HEK293 (cell line): ENCODE data around the gene KPNA6.

ENCODE experiments used
- CTCF ChIA-PET: fragments of 350-600 bp; formaldehyde crosslinking; extraction: SDS; loops from one replicate; lab custom pipeline; 2021; ENCODE audit warnings: antibody characterized with exemption; lab: Yijun Ruan, JAX
- POLR2A ChIA-PET: fragments of 300-600 bp; formaldehyde crosslinking; extraction: SDS; loops from one replicate; lab custom pipeline; 2020; ENCODE audit warnings: antibody characterized with exemption, inconsistent platforms; lab: Yijun Ruan, JAX
- H3K27ac ChIP-seq: fragments of 200-500 bp; sonication (Bioruptor generic); 2 replicates; pipeline ENCODE4 v1.5.1; 2014; ENCODE audit warnings: low read depth, low read length, control low read depth, inconsistent platforms; ENCODE audit errors: extremely low read depth
- H3K36me3 ChIP-seq, 2 experiments: fragments of 200-500 bp in 1 of 2; sonication (Bioruptor generic) in 1 of 2; 1 replicate in 1 of 2; 2 replicates in 1 of 2; pipeline ENCODE4 v1.5.1; 2014 to 2017; ENCODE audit warnings: inconsistent platforms in 2 of 2, low read length in 2 of 2; ENCODE audit not compliant: control insufficient read depth in 2 of 2, insufficient read depth in 1 of 2
- H3K4me1 ChIP-seq: fragments of 200-500 bp; sonication (Bioruptor generic); 2 replicates; pipeline ENCODE4 v1.5.1; 2014; ENCODE audit warnings: mild to moderate bottlenecking, low read length, inconsistent platforms; ENCODE audit not compliant: control insufficient read depth, insufficient read depth
- H3K4me3 ChIP-seq: 2 replicates; pipeline ENCODE4 v1.5.1; 2011; ENCODE audit warnings: low read depth, mild to moderate bottlenecking, control low read depth, low read length, moderate library complexity
- H3K9me3 ChIP-seq: fragments of 200-500 bp; sonication (Bioruptor generic); 2 replicates; pipeline ENCODE4 v1.5.1; 2014; ENCODE audit warnings: low read depth, low read length, inconsistent platforms; ENCODE audit not compliant: control insufficient read depth, insufficient read depth
- FEZF1 ChIP-seq: fragments of 450-650 bp; formaldehyde crosslinking; IDR thresholded peaks from 2 replicates; pipeline ENCODE4 v1.5.1; 2016; ENCODE audit warnings: missing biosample characterization, missing genetic modification characterization
- KLF16 ChIP-seq: fragments of 450-650 bp; formaldehyde crosslinking; IDR thresholded peaks from 2 replicates; pipeline ENCODE4 v1.5.1; 2017; ENCODE audit warnings: missing biosample characterization, missing genetic modification characterization
- SALL2 ChIP-seq: fragments of 450-650 bp; formaldehyde crosslinking; IDR thresholded peaks from 2 replicates; pipeline ENCODE4 v1.5.0; 2017; ENCODE audit warnings: missing biosample characterization, mild to moderate bottlenecking, missing genetic modification characterization, borderline replicate concordance
- SP3 ChIP-seq: fragments of 450-650 bp; formaldehyde crosslinking; IDR thresholded peaks from 2 replicates; pipeline ENCODE4 v1.5.1; 2016; ENCODE audit warnings: missing biosample characterization, missing genetic modification characterization
- TRIM28 ChIP-seq: IDR thresholded peaks from 2 replicates; pipeline ENCODE4 v1.6.1; 2011; ENCODE audit warnings: low read length, control low read depth, borderline replicate concordance
- ZFP41 ChIP-seq: fragments of 450-650 bp; formaldehyde crosslinking; IDR thresholded peaks from 2 replicates; pipeline ENCODE4 v1.5.1; 2016; ENCODE audit warnings: missing biosample characterization, missing genetic modification characterization, borderline replicate concordance
- ZNF146 ChIP-seq: fragments of 450-650 bp; formaldehyde crosslinking; IDR thresholded peaks from 2 replicates; pipeline ENCODE4 v1.5.1; 2016; ENCODE audit warnings: missing biosample characterization, missing genetic modification characterization
- ZNF350 ChIP-seq: fragments of 450-650 bp; formaldehyde crosslinking; IDR thresholded peaks from 2 replicates; pipeline ENCODE4 v1.5.0; 2017; ENCODE audit warnings: missing biosample characterization, mild to moderate bottlenecking, missing genetic modification characterization
- ZNF529 ChIP-seq: fragments of 450-650 bp; formaldehyde crosslinking; IDR thresholded peaks from 2 replicates; pipeline ENCODE4 v1.5.1; 2017; ENCODE audit warnings: missing genetic modification characterization, missing biosample characterization; ENCODE audit not compliant: insufficient replicate concordance
- ZNF548 ChIP-seq: fragments of 450-650 bp; formaldehyde crosslinking; IDR thresholded peaks from 2 replicates; pipeline ENCODE4 v1.5.1; 2016; ENCODE audit warnings: missing biosample characterization, missing genetic modification characterization
- ZNF549 ChIP-seq: fragments of 450-650 bp; IDR thresholded peaks from 2 replicates; pipeline ENCODE4 v1.5.1; 2018; ENCODE audit warnings: missing biosample characterization, missing genetic modification characterization, mild to moderate bottlenecking, inconsistent platforms, moderate library complexity
- ZNF560 ChIP-seq: fragments of 450-650 bp; formaldehyde crosslinking; IDR thresholded peaks from 2 replicates; pipeline ENCODE4 v1.5.1; 2017; ENCODE audit warnings: missing biosample characterization, missing genetic modification characterization, borderline replicate concordance
- ZNF596 ChIP-seq: fragments of 450-650 bp; IDR thresholded peaks from 2 replicates; pipeline ENCODE4 v1.5.0; 2018; ENCODE audit warnings: missing biosample characterization, mild to moderate bottlenecking, missing genetic modification characterization, moderate library complexity
- ZNF629 ChIP-seq: fragments of 450-650 bp; formaldehyde crosslinking; IDR thresholded peaks from 2 replicates; pipeline ENCODE4 v1.5.1; 2017; ENCODE audit warnings: missing biosample characterization, missing genetic modification characterization
- ZNF660 ChIP-seq: fragments of 450-650 bp; IDR thresholded peaks from 2 replicates; pipeline ENCODE4 v1.5.1; 2018; ENCODE audit warnings: missing biosample characterization, mild to moderate bottlenecking, missing genetic modification characterization
- ZNF747 ChIP-seq: fragments of 450-650 bp; formaldehyde crosslinking; IDR thresholded peaks from 2 replicates; pipeline ENCODE4 v1.5.1; 2016; ENCODE audit warnings: missing biosample characterization, missing genetic modification characterization
- TF ChIP-seq, protein P1 (sequence below): fragments of 450-650 bp; formaldehyde crosslinking; IDR thresholded peaks from 2 replicates; pipeline ENCODE4 v1.5.1; 2017; ENCODE audit warnings: missing biosample characterization, missing genetic modification characterization
- TF ChIP-seq, protein P2 (sequence below): fragments of 450-650 bp; formaldehyde crosslinking; IDR thresholded peaks from 2 replicates; pipeline ENCODE4 v1.5.1; 2016; ENCODE audit warnings: missing biosample characterization, missing genetic modification characterization
- TF ChIP-seq, protein P3 (sequence below): fragments of 450-650 bp; IDR thresholded peaks from 2 replicates; pipeline ENCODE4 v1.5.1; 2018; ENCODE audit warnings: missing biosample characterization, missing genetic modification characterization
- TF ChIP-seq, protein P4 (sequence below): fragments of 450-650 bp; formaldehyde crosslinking; IDR thresholded peaks from 2 replicates; pipeline ENCODE4 v1.5.1; 2017; ENCODE audit warnings: missing biosample characterization, mild to moderate bottlenecking, missing genetic modification characterization, moderate library complexity
- TF ChIP-seq, protein P5 (sequence below): fragments of 450-650 bp; formaldehyde crosslinking; IDR thresholded peaks from 2 replicates; pipeline ENCODE4 v1.5.1; 2016; ENCODE audit warnings: missing biosample characterization, missing genetic modification characterization

KPNA6 gene

DNA sequence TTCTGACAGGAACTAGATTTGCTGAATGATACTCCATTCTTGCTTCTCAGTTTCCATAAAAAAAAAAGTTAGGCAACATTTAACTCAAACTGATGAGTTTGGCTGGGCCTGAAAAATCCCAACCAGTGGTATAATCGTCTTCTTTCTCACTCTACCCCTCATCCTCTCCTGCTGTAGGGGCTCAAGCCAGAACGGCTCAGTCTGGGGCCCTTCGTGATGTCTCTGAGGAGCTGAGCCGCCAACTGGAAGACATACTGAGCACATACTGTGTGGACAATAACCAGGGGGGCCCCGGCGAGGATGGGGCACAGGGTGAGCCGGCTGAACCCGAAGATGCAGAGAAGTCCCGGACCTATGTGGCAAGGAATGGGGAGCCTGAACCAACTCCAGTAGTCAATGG lies 73.2 kb downstream of the KPNA6 start:
- TF ChIP-seq ZNF560 (tag by site-specific recombination) = no peak
- TF ChIP-seq KLF16 (tag by site-specific recombination) = no peak
- TF ChIP-seq ZNF747 (tag by site-specific recombination) = no peak
- ChIA-PET CTCF (no interaction called here), POLR2A (interaction anchor here (0.9 to 2.7 kb wide), 6 partner anchors 17 to 108 kb away, joined by 4 to 26 read pairs (median 17); partner anchors contain the start of genes CCDC28B, IQCC, KPNA6 and TMEM39B)
- no peaks in the 10 kb centered on the region for H3K9me3 ChIP-seq
- peaks cover 6% of the 10 kb centered on the region; the same call in 1 of the 2 replicates for H3K4me1 ChIP-seq
- peaks cover 31 to 49% of the 10 kb centered on the region in 2 experiments for H3K36me3 ChIP-seq
- H3K4me3 ChIP-seq = peak overlapping the region; percentile 75; the same call in 1 of the 2 replicates
- H3K27ac ChIP-seq = no peak overlapping the region; the same call in 1 of the 2 replicates

DNA sequence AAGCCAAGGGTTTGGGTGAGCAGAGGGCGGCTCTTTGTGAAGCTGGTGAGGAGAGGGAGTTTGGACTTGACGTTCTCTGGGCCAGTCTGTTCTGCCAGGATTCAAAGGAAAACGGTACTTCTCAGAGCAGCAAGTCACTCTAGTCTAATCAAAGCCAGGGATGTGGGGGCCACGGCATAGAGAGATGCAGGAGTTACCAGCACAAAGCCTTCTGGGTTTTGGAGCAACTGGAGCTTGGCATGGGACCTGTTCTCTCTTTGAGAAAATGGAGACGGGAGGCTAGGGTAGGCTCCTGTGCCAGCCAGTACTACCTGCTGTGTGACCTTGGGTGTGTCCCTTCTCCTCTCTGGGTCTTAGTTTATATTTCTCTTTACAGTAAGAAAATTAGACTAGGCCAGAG lies 73.7 kb downstream of the KPNA6 start:
- Histone ChIP-seq H3K4me3 (no peak overlapping the region), H3K36me3 (peaks cover 35 to 54% of the 10 kb centered on the region in 2 experiments), H3K27ac (no peak overlapping the region), H3K9me3 (no peaks in the 10 kb centered on the region), H3K4me1 (peaks cover 6% of the 10 kb centered on the region; the same call in 1 of the 2 replicates)
- no peak for TF ChIP-seq ZNF548 (tag by site-specific recombination)
- TF ChIP-seq, protein P1, sequence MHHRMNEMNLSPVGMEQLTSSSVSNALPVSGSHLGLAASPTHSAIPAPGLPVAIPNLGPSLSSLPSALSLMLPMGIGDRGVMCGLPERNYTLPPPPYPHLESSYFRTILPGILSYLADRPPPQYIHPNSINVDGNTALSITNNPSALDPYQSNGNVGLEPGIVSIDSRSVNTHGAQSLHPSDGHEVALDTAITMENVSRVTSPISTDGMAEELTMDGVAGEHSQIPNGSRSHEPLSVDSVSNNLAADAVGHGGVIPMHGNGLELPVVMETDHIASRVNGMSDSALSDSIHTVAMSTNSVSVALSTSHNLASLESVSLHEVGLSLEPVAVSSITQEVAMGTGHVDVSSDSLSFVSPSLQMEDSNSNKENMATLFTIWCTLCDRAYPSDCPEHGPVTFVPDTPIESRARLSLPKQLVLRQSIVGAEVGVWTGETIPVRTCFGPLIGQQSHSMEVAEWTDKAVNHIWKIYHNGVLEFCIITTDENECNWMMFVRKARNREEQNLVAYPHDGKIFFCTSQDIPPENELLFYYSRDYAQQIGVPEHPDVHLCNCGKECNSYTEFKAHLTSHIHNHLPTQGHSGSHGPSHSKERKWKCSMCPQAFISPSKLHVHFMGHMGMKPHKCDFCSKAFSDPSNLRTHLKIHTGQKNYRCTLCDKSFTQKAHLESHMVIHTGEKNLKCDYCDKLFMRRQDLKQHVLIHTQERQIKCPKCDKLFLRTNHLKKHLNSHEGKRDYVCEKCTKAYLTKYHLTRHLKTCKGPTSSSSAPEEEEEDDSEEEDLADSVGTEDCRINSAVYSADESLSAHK (tag by site-specific recombination) = no peak
- TF ChIP-seq, protein P2, sequence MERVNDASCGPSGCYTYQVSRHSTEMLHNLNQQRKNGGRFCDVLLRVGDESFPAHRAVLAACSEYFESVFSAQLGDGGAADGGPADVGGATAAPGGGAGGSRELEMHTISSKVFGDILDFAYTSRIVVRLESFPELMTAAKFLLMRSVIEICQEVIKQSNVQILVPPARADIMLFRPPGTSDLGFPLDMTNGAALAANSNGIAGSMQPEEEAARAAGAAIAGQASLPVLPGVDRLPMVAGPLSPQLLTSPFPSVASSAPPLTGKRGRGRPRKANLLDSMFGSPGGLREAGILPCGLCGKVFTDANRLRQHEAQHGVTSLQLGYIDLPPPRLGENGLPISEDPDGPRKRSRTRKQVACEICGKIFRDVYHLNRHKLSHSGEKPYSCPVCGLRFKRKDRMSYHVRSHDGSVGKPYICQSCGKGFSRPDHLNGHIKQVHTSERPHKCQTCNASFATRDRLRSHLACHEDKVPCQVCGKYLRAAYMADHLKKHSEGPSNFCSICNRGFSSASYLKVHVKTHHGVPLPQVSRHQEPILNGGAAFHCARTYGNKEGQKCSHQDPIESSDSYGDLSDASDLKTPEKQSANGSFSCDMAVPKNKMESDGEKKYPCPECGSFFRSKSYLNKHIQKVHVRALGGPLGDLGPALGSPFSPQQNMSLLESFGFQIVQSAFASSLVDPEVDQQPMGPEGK = no peak
- no peak for TF ChIP-seq ZNF629 (tag by site-specific recombination)
- TF ChIP-seq ZFP41 (tag by site-specific recombination) = no peak
- no peak for TF ChIP-seq ZNF549 (tag by site-specific recombination)
- no peak for TF ChIP-seq ZNF529 (tag by site-specific recombination)
- TF ChIP-seq, protein P3, sequence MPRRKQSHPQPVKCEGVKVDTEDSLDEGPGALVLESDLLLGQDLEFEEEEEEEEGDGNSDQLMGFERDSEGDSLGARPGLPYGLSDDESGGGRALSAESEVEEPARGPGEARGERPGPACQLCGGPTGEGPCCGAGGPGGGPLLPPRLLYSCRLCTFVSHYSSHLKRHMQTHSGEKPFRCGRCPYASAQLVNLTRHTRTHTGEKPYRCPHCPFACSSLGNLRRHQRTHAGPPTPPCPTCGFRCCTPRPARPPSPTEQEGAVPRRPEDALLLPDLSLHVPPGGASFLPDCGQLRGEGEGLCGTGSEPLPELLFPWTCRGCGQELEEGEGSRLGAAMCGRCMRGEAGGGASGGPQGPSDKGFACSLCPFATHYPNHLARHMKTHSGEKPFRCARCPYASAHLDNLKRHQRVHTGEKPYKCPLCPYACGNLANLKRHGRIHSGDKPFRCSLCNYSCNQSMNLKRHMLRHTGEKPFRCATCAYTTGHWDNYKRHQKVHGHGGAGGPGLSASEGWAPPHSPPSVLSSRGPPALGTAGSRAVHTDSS (tag by site-specific recombination) = no peak
- no peak for TF ChIP-seq SP3 (tag by site-specific recombination)
- TF ChIP-seq KLF16 (tag by site-specific recombination) = no peak
- TF ChIP-seq ZNF596 (tag by site-specific recombination) = no peak
- no peak for TF ChIP-seq SALL2
- TF ChIP-seq TRIM28 = no peak
- TF ChIP-seq, protein P4, sequence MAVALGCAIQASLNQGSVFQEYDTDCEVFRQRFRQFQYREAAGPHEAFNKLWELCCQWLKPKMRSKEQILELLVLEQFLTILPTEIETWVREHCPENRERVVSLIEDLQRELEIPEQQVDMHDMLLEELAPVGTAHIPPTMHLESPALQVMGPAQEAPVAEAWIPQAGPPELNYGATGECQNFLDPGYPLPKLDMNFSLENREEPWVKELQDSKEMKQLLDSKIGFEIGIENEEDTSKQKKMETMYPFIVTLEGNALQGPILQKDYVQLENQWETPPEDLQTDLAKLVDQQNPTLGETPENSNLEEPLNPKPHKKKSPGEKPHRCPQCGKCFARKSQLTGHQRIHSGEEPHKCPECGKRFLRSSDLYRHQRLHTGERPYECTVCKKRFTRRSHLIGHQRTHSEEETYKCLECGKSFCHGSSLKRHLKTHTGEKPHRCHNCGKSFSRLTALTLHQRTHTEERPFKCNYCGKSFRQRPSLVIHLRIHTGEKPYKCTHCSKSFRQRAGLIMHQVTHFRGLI (tag by site-specific recombination) = no peak
- no peak for TF ChIP-seq ZNF146
- TF ChIP-seq FEZF1 (tag by site-specific recombination) = no peak
- TF ChIP-seq, protein P5, sequence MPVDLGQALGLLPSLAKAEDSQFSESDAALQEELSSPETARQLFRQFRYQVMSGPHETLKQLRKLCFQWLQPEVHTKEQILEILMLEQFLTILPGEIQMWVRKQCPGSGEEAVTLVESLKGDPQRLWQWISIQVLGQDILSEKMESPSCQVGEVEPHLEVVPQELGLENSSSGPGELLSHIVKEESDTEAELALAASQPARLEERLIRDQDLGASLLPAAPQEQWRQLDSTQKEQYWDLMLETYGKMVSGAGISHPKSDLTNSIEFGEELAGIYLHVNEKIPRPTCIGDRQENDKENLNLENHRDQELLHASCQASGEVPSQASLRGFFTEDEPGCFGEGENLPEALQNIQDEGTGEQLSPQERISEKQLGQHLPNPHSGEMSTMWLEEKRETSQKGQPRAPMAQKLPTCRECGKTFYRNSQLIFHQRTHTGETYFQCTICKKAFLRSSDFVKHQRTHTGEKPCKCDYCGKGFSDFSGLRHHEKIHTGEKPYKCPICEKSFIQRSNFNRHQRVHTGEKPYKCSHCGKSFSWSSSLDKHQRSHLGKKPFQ = no peak
- no peak for TF ChIP-seq ZNF660 (tag by site-specific recombination)
- TF ChIP-seq ZNF350 (tag by site-specific recombination) = no peak
- ChIA-PET CTCF (interaction anchor here (0.6 kb wide), 1 partner anchor 66 kb away, joined by 3 read pairs; no protein-coding TSS in a partner anchor), POLR2A (interaction anchor here (0.6 to 0.9 kb wide), 4 partner anchors 15 to 198 kb away, joined by 3 to 4 read pairs (median 3); partner anchors contain the start of gene IQCC)
